SKM-1 treated with dmso at 0.1 percent for 144 hours (cell line): Measurements from ENCODE around the gene SERTAD1.
"Not testable (repeated sequence)": the region's sequence is repeated elsewhere in the genome, so short reads cannot be mapped to it uniquely, and the experiment has no call there.

Experiments used
- DNase-seq: peaks from one replicate; lab custom pipeline; 2025; ENCODE audit not compliant: unreplicated experiment; lab: John Stamatoyannopoulos, UW

Gene SERTAD1, protein sequence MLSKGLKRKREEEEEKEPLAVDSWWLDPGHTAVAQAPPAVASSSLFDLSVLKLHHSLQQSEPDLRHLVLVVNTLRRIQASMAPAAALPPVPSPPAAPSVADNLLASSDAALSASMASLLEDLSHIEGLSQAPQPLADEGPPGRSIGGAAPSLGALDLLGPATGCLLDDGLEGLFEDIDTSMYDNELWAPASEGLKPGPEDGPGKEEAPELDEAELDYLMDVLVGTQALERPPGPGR

DNA sequence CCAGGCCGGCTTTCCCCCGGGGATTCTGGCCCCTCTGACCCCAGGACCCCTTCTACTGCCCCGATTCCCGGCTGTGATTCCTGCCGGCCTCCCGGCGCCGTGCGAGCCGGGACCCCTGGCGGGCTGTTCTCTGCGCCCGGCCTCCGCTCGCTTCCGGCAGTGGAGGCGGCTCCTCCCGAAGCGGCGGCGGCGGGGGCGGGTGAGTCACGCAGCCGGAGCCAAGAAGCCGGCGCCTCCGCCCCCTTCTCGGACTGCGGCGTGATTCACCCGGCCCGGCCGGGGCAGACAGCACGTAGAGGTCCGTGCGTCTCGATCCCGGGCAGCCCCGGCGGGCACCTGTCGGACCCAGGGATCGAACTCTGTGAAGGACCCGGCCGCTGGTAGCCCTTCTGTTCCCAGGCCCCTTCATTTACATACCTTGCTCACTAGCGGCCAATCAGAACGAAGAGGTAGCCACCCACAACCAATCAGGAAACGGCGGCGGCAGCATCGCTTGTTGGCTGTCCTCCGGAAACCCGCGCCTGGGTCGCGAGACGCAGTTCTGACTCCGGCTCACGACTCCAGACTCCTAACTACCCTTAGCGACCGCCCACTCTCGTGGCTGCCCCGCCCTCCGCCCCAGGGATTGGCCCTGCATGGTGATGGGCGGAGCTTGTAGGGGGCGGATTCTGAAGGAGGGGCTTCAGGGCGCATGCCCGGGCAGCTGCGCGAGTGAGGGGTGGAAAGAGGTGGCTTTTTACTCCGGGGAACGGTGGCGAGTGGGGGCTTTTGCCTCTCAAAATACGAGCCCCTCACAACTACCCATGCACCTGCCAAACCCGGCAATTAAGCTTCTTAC is at the start of gene SERTAD1:
Gene SERTAD1, minus strand, starts transcription at position 543 of the 838 bp plus-strand sequence. CDS start 2,446 bp downstream, outside the sequence.
- peak; percentile 100 for DNase-seq

DNA sequence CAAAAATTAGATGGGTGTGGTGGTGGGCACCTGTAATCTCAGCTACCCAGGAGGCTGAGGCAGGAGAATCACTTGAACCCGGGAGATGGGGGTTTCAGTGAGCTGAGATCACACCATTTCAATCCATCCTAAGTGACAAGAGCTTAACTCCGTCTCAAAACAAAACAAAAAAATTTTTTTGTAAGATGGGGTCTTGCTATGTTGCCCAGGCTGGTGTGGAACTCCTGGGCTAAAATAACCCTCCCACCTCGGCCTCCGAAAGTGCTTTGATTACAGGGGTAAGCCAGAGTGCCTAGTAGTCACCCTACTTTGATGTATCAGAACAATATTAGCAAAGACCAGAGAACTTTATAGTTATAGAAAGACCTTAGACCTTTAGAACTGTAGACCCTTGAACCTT is 48.9 kb upstream of the SERTAD1 start:
- no peak for DNase-seq

DNA sequence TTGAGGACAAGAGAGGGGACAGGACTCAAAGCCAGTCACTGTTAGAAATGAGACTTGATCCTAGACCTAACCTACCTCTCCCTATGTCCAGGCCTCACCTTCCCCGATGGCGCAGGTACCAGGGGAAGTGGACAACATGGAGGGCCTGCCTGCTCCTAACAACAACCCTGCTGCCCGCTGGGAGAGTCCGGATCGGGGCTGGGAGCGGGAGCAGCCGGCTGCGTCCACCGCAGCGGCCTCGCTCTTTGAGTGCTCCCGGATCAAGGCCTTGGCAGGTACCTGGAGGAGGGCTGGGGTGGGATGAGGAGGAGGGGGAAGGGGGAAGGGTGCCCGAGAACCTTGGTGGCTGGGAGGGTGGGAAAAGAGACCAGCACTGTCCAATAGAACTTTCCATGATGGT is 46.7 kb upstream of the SERTAD1 start:
- DNase-seq: no peak

DNA sequence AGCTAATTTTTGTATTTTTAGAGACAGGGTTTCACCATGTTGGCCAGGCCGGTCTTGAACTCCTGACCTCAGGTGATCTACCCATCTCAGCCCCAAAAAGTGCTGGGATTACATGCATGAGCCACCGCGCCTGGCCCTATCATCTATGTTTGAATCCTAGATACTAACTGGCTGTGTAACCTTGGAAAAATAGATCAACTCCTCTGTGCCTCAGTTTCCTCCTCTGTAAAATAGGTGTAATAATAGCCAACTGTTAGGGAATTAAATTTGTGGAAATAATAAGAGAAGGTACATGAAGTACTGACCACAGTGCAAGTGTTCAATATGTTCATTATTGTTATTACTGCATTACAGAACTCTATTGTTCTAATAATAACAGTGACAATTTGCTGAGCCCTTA is 45.3 kb upstream of the SERTAD1 start:
- DNase-seq: no peak

DNA sequence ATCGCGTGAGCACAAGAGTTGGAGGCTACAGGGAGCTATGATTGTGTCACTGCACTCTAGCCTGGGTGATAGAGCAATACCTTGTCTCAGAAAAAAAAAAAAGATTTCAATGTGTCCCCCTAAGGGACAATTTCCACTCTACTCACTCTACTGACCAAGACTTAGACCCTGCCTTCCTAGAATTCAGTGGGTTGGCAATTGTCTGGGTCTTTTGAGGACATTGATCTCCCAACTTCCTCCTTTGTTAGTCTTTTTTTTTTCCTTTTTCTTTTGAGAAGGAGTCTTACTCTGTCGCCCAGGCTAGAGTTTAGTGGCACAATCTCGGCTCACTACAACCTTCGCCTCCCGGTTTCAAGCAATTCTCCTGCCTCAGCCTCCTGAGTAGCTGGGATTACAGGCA is 43.2 kb upstream of the SERTAD1 start:
- peak; percentile 2 for DNase-seq

DNA sequence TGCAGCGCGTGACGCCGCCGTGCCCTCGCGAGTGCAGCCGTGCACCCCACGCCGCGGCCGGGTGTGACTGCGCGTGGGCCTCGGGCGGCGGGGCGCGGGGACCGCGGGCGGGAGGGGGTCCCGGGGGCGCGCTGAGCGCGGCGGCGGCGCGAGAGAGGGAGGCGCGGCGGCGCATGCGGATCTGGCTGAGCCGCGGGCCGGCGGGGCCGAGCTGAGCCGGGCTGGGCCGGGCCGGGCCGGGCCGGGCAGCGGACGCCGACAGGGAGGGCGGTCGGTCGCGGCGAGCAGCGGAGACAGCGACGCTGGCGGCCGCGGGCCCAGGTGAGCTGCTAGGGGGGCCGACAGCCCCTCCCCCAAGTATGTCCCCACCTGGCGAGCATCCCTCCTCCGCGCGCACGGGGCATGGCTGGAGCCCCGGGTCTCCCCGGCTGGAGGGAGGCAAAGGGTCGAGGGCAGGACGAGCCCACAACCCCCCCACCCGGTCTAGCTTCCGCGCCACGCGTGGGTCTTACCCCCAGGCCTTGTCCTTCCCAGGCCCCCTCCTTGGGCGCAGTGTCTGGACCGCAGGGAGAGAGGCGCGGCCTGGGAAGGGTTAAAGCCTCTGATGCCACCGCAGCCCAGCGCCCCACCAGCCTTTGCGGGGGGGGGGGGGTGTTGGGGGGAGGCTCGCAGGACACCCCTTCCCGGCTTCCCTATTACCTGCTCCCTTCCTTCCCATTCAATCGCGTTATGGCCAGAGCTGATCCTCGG is 41.4 kb upstream of the SERTAD1 start, which contains the start of gene SPTBN4:
Gene SPTBN4, plus strand, starts transcription at position 17 of the 750 bp plus-strand sequence. CDS start 5,621 bp downstream, outside the sequence.
- DNase-seq: no peak

DNA sequence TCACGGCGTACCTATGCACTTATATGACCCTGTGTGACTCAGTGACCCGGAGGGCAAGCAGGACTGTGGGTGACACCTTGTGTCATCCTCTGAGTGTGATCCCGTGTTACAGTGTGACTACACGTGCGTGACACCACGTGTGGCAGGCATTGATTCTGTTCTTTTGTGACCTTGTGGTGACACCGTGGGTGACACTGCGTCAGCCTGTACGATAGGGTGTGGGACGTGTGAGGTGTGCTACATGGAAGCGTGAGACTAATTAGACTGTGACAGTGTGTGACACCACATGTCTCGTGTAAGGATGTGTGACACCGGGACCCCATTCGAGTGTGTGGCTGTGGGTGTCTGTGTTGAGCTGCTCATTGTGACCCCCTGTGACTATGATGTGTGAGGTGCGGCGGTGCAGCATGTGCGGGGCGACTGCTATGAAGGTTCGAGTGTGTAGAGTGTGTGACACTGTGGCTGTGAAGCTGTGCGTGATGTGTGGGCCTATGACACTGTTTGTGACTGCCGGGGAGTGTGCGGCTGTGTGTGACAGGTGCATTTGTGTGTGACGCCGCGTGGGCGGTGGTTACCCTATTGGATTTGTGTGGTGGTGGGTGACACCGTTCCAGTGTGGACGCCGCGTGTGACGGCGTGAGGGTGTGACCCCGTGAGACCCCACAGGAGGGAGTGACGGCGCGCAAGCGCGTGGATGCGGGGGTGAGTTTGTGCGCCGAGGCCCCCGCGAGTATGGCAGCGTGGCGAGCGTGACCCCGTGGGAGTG is 40.6 kb upstream of the SERTAD1 start:
- DNase-seq: no peak

DNA sequence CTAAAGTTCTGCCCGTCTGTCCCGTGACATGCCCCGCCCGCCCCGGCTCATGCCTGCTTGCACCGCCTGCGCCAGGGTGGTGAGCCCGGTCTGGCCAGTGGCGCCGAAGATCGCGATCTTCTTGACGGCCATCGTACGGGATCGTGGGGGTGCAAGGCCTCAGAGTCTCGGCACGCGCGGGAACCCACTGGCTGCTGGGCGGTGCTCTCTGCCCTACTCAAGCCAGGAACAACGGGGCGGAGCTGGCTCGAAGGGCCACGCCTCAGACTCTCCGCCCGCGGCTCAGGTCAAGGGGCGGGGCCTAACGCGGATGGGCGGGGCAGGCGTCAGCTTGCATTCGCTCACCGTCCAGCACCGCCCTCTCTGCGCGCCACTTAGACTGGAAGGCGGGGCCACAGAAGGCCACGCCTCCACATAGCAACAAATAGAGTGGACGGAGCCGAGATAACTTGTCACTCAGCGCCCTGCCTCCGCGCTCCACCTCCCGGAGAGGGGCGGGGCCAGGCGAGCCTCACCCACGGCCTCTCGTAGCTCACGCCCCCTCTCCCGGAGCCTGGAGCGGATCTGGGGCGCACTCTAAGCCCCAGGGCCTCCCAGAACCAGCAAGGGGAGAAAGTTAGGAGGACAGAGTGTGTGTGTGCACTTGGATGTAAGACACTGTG is 39.9 kb upstream of the SERTAD1 start, which contains the start of gene BLVRB:
Gene BLVRB, minus strand, starts transcription at position 189 of the 662 bp plus-strand sequence. Its CDS starts 57 bp downstream, at position 132.
- peak; percentile 97 for DNase-seq

DNA sequence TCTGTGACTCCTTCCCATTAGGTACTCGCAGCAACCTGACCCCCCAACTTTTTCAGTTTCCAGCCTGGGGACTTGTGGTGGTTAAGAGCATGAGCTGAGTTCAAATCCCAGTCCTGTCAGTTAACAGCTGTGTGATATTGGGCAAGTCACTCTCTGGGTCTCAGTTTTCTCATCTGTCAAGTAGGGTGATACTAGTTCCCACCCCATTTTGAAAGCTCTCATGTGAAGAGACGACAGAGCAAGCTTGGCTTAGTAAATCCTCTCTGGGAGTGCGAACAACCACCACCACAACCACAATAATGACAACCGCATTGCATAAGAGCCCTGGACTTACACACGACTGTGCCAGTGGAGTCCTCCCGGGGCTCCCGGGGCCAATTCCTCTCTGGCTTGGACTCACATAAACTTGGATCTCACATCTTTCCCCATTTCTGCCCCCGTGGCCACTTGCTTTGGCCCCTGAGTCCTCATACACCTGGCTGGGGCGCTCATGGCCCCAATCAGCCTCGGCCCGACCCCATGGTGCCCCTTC is 39.3 kb upstream of the SERTAD1 start:
- DNase-seq: peak; percentile 90

DNA sequence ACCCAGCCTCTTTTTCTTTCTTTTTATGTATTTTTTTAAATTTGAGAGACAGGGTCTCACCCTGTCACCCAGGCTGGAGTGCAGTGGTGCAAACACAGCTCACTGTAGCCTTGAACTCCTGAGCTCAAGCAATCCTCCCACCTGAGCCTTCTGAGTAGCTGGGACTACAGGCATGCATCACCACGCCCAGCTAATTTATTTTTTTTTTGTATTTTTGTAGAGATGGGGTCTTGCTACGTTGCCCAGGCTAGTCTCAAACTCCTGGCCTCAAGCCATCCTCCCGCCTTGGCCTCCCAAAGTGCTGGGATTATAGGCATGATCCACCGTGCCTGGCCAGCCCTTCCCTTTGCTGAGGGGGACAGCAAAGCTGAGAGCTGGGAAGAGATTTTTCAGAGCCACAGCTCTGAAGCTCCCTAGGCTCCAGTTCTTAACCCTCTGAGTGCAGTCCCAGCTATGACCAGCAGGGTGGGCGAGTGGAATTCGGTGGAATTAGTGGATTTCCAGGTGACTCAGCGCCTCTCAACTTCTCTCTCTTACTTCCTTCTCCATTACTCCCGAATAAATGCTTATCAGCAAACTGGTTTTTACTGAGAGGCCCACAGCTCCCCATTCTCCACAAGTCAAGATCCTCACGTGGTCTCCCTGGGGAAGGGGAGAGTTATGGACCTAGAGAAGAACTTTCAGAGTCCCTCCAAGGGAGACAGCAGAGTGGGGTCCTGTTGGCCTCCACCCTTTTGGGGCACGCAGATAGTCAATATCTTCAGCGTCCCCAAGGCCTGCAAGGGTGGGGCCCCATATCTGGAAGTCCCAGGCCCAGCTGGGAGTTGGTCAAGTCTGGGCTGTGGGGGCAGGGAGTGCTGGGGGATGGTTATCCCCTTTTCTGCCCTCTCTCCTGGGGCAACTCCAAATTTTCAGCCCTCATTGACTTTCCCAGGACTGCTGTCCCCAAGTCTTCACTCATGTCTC is 38.5 kb upstream of the SERTAD1 start:
- peak; percentile 64 for DNase-seq

DNA sequence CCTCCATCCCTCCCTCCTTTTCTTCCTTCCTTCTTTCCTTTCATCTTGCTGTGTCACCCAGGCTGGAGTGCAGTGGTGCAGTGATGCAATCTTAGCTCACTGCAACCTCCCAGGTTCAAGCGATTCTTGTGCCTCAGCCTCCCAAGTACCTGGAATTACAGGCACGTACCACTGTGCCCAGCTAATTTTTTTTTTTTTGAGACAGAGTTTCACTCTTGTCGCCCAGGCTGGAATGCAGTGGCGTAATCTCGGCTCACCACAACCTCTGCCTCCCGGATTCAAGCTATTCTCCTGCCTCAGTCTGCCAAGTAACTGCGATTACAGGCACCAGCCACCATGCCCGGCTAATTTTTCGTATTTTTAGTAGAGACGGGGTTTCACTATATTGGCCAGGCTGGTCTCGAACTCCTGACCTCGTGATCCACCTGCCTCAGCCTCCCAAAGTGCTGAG is 37.8 kb upstream of the SERTAD1 start:
- not testable (repeated sequence) for DNase-seq

DNA sequence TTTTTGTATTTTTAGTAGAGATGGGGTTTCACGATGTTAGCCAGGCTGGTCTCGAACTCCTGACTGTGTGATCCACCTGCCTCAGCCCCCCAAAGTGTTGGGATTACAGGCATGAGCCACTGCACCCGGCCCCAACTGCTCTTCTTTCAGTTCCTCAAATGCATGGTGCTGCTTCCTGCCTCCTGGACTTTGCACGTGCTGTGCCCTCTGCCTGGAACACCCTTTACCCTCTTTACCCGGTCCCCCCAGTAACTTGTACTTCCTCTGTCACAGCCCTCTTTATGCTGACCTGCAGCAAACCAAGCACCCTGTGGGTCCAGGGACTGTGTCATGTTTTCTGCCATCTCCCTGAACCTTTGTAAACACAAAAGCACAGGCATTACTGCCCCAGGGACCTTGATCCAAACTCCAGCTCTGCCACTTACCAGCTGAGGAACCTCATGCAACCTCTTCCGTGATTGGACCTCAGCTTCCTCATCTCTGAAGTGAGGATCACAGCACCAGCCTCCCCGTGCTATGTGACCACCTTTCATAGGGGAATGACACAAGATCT is 36.0 kb upstream of the SERTAD1 start:
- peak; percentile 84 for DNase-seq

DNA sequence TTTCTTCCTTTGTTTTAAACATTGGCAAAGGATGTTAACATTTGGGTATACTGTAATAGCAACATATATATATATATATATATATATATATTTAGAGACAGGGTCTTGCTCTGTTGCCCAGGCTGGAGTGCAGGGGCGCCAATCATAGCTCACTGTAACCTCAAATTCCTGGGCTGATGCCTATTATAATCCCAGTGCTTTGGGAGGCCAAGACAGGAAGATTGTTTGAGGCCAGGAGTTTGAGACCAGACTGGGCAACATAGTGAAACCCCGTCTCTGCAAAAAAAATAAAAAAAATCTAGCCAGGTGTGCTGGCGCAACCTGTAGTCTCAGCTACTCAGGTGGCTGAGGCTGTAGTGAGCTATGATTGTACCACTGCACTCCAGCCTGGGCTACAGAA is 34.4 kb upstream of the SERTAD1 start:
- DNase-seq: no peak

DNA sequence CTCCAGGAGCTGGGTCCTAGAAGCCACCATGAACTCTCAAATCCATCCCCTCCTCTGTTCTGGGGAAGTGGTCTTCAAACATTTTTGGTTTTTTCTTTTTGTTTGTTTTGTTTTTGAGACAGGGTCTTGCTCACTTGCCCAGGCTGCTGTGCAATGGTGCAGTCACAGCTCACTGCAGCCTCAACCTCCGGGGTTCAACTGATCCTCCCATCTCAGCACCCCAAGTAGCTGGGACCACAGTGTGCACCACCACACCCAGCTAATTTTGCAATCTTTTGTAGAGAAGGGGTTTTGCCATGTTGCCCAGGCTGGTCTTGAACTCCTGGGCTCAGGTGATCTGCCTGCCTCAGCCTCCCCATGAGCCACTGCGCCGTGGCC is 32.8 kb upstream of the SERTAD1 start:
- no peak for DNase-seq

DNA sequence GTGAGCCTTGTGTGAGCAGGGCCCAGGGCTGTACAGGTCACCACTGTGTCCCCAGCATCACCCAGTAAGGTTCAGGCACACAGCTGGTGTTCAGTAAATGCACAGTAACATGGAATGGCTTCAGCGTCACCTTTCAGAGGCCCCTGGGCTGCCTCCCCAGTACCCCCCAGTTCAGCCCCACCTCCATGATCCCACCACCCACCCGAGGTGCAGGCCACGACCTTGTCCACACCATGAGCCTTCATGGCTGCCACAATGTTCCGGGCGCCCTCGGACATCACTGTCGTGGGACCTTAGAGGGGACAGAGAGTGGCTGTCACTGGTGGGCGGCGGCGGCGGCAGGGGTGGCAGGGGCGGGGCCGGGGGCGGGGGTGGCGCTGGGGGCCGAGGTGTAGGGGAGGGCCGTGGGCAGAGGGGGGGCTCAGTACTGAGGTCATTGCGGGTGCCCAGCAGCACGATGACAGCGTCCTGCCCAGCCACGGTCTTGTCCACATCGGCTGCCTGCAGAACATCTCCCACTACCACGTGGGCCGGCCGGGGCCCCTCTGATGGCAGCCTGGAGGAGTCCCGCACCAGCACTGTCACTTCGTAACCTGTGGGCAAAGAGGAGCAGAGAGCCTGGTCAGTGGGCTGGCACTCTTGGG is 32.3 kb upstream of the SERTAD1 start:
- no peak for DNase-seq

DNA sequence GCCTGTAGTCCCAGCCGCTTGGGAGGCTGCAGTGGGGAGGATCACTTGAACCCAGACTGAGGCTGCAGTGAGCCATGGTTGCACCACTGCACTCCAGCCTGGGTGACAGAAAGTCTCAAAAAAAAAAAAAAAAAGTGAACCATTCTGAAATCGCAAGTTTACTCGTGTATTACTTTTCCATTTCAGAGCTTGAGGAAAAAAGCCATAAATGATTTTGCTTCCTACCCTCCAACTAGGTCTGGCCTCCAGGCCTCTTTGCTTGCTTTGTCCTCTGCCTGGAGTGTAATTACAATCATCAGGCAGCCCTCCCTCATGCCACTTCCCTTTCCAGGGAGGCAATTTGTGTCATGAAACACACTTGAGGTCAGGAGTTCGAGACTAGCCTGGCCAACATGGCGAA is 31.3 kb upstream of the SERTAD1 start:
- no peak for DNase-seq

DNA sequence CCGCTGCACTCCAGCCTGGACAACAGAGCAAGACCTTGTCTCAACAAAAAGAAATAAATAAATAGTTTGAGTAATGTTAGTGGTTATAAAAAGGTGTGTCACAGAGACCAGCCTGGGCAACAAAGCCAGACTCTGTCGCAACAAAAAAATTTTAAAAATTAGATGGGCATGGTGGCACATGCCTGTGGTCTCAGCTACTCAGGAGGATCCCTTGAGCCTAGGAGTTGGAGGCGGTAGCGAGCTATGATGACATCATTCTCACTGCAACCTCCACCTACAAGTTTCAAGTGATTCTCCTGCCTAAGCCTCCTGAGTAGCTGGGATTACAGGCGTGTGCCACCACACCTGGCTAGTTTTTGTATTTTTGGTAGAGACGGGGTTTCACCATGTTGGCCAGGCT is 28.2 kb upstream of the SERTAD1 start:
- not testable (repeated sequence) for DNase-seq
